Muscle layer of duodenum (tissue), 2 donors: Measurements from ENCODE around the gene ARRDC1.

Experiments used
- H3K27ac ChIP-seq: one replicate; pipeline ENCODE4 v1.7.0; 2013; ENCODE audit warnings: mild to moderate bottlenecking, low read length
- H3K27me3 ChIP-seq: one replicate; pipeline ENCODE4 v1.7.0; 2013; ENCODE audit warnings: low read depth, mild to moderate bottlenecking, control low read depth, low read length
- H3K36me3 ChIP-seq, 2 donors: one replicate each; pipeline ENCODE4 v1.7.0; 2013; ENCODE audit warnings: low read length in 2 of 2, control low read depth in 1 of 2, mild to moderate bottlenecking in 1 of 2; ENCODE audit not compliant: insufficient read depth in 2 of 2, control insufficient read depth in 1 of 2
- H3K4me1 ChIP-seq, 2 donors: one replicate each; pipeline ENCODE4 v1.7.0; 2013; ENCODE audit warnings: low read length in 2 of 2, mild to moderate bottlenecking in 2 of 2, control low read depth in 1 of 2, moderate library complexity in 1 of 2; ENCODE audit not compliant: insufficient read depth in 2 of 2, control insufficient read depth in 1 of 2
- H3K4me3 ChIP-seq, 2 donors: one replicate each; pipeline ENCODE4 v1.7.0; 2013; ENCODE audit warnings: low read length in 2 of 2, low read depth in 1 of 2, mild to moderate bottlenecking in 1 of 2
- H3K9me3 ChIP-seq, 2 donors: one replicate each; pipeline ENCODE4 v1.7.0; 2013; ENCODE audit warnings: low read length in 2 of 2, control low read depth in 1 of 2, mild to moderate bottlenecking in 1 of 2; ENCODE audit not compliant: control insufficient read depth in 1 of 2
- donor health status: healthy.

The ARRDC1 gene

GRCh38 chr9:137643921-137644320, 38.4 kb downstream of the ARRDC1 start:
- H3K4me1 ChIP-seq = peaks cover 0 to 5% of the 10 kb centered on the region in 2 donors
- H3K4me3 ChIP-seq = no peak overlapping the region
- no peak overlapping the region for H3K27ac ChIP-seq
- peaks cover 0 to 5% of the 10 kb centered on the region in 2 donors for H3K36me3 ChIP-seq
- no peaks in the 10 kb centered on the region for H3K9me3 ChIP-seq
- no peaks in the 10 kb centered on the region for H3K27me3 ChIP-seq

- no peaks in the 10 kb centered on the region for H3K4me1 ChIP-seq
- H3K36me3 ChIP-seq = peaks cover 0 to 5% of the 10 kb centered on the region in 2 donors
- no peaks in the 10 kb centered on the region for H3K9me3 ChIP-seq
- H3K27ac ChIP-seq = no peak overlapping the region
- H3K27me3 ChIP-seq = no peaks in the 10 kb centered on the region
- no peak overlapping the region for H3K4me3 ChIP-seq
Observed at GRCh38 chr9:137645211-137645610, 39.7 kb downstream of the ARRDC1 start.

- H3K27me3 ChIP-seq = no peaks in the 10 kb centered on the region
- peaks cover 0 to 9% of the 10 kb centered on the region in 2 donors for H3K36me3 ChIP-seq
- H3K9me3 ChIP-seq = no peaks in the 10 kb centered on the region
- H3K4me3 ChIP-seq = no peak overlapping the region
- no peak overlapping the region for H3K27ac ChIP-seq
- no peaks in the 10 kb centered on the region for H3K4me1 ChIP-seq
Observed at GRCh38 chr9:137646341-137646740, 40.9 kb downstream of the ARRDC1 start.

GRCh38 chr9:137647096-137647714, 41.7 kb downstream of the ARRDC1 start:
- Histone ChIP-seq H3K27me3 (no peaks in the 10 kb centered on the region), H3K9me3 (no peaks in the 10 kb centered on the region), H3K4me3 (no peak overlapping the region), H3K4me1 (no peaks in the 10 kb centered on the region), H3K27ac (no peak overlapping the region), H3K36me3 (peaks cover 0 to 14% of the 10 kb centered on the region in 2 donors)

GRCh38 chr9:137648396-137648795, 42.9 kb downstream of the ARRDC1 start:
- H3K4me1 ChIP-seq = no peaks in the 10 kb centered on the region
- peaks cover 0 to 14% of the 10 kb centered on the region in 2 donors for H3K36me3 ChIP-seq
- H3K27me3 ChIP-seq = no peaks in the 10 kb centered on the region
- no peak overlapping the region for H3K4me3 ChIP-seq
- H3K9me3 ChIP-seq = no peaks in the 10 kb centered on the region
- H3K27ac ChIP-seq = no peak overlapping the region

- Histone ChIP-seq H3K27ac (no peak overlapping the region), H3K36me3 (peaks cover under 1 to 9% of the 10 kb centered on the region in 2 donors), H3K4me3 (no peak overlapping the region), H3K4me1 (no peaks in the 10 kb centered on the region), H3K9me3 (no peaks in the 10 kb centered on the region), H3K27me3 (no peaks in the 10 kb centered on the region)
Observed at GRCh38 chr9:137649553-137649952, 44.1 kb downstream of the ARRDC1 start.

GRCh38 chr9:137650259-137650658, 44.8 kb downstream of the ARRDC1 start:
- H3K27ac ChIP-seq = no peak overlapping the region
- no peaks in the 10 kb centered on the region for H3K9me3 ChIP-seq
- H3K4me3 ChIP-seq = no peak overlapping the region
- no peaks in the 10 kb centered on the region for H3K4me1 ChIP-seq
- no peaks in the 10 kb centered on the region for H3K27me3 ChIP-seq
- H3K36me3 ChIP-seq = peaks cover 3 to 9% of the 10 kb centered on the region in 2 donors

- no peak overlapping the region for H3K4me3 ChIP-seq
- H3K36me3 ChIP-seq = peaks cover 3 to 9% of the 10 kb centered on the region in 2 donors
Observed at GRCh38 chr9:137650779-137651178, 45.3 kb downstream of the ARRDC1 start.

GRCh38 chr9:137656416-137656815, 50.9 kb downstream of the ARRDC1 start:
- Histone ChIP-seq H3K36me3 (peaks cover 3 to 5% of the 10 kb centered on the region in 2 donors), H3K4me3 (no peak overlapping the region), H3K27me3 (no peaks in the 10 kb centered on the region), H3K4me1 (peaks cover 0 to 11% of the 10 kb centered on the region in 2 donors), H3K27ac (no peak overlapping the region), H3K9me3 (no peaks in the 10 kb centered on the region)

More at GRCh38 chr9:137650779-137651178, 45.3 kb downstream of the ARRDC1 start:
- no peaks in the 10 kb centered on the region for H3K27me3 ChIP-seq
- no peaks in the 10 kb centered on the region for H3K9me3 ChIP-seq
- H3K4me1 ChIP-seq = no peaks in the 10 kb centered on the region
- H3K27ac ChIP-seq = no peak overlapping the region

- H3K9me3 ChIP-seq = no peaks in the 10 kb centered on the region
- peaks cover 0 to 3% of the 10 kb centered on the region in 2 donors for H3K36me3 ChIP-seq
- H3K4me3 ChIP-seq = no peak overlapping the region
- peaks cover 0 to 11% of the 10 kb centered on the region in 2 donors for H3K4me1 ChIP-seq
- no peak overlapping the region for H3K27ac ChIP-seq
- no peaks in the 10 kb centered on the region for H3K27me3 ChIP-seq
Observed at GRCh38 chr9:137657606-137658005, 52.1 kb downstream of the ARRDC1 start.

- H3K27me3 ChIP-seq = no peaks in the 10 kb centered on the region
- peaks cover 0 to 3% of the 10 kb centered on the region in 2 donors for H3K36me3 ChIP-seq
- no peaks in the 10 kb centered on the region for H3K9me3 ChIP-seq
- no peak overlapping the region for H3K4me3 ChIP-seq
- H3K4me1 ChIP-seq = peaks cover 0 to 11% of the 10 kb centered on the region in 2 donors
- H3K27ac ChIP-seq = no peak overlapping the region
Observed at GRCh38 chr9:137658781-137659180, 53.3 kb downstream of the ARRDC1 start.

GRCh38 chr9:137660144-137660543, 54.7 kb downstream of the ARRDC1 start:
- H3K36me3 ChIP-seq = no peaks in the 10 kb centered on the region
- peaks cover 0 to 19% of the 10 kb centered on the region in 2 donors for H3K4me1 ChIP-seq
- H3K27ac ChIP-seq = no peak overlapping the region
- H3K4me3 ChIP-seq = no peak overlapping the region
- no peaks in the 10 kb centered on the region for H3K9me3 ChIP-seq
- no peaks in the 10 kb centered on the region for H3K27me3 ChIP-seq
